ENCODE measurements around the gene SETBP1.

Gene SETBP1

GRCh38 chr18:44783371-44783770 lies 102.7 kb downstream of the SETBP1 start:
- TF ChIP-seq CTCF (IDR thresholded peaks at IDR 0.05; ENCODE audit: borderline replicate concordance, control extremely low read depth, extremely low read depth, insufficient read depth, missing control alignments): no peak
- in situ Hi-C loops (cut with MboI; ENCODE audit: low sequenced_read_pairs, unreplicated experiment): no loop called here
- no peak for DNase-seq (ENCODE audit: low spot score)

- no peak for DNase-seq (ENCODE audit: low spot score)
- TF ChIP-seq CTCF (IDR thresholded peaks at IDR 0.05; ENCODE audit: borderline replicate concordance, control extremely low read depth, extremely low read depth, insufficient read depth, missing control alignments): no peak
- in situ Hi-C loops (cut with MboI; ENCODE audit: low sequenced_read_pairs, unreplicated experiment): no loop called here
These were observed 105.6 kb downstream of the SETBP1 start for GRCh38 chr18:44786257-44786656.

DNA sequence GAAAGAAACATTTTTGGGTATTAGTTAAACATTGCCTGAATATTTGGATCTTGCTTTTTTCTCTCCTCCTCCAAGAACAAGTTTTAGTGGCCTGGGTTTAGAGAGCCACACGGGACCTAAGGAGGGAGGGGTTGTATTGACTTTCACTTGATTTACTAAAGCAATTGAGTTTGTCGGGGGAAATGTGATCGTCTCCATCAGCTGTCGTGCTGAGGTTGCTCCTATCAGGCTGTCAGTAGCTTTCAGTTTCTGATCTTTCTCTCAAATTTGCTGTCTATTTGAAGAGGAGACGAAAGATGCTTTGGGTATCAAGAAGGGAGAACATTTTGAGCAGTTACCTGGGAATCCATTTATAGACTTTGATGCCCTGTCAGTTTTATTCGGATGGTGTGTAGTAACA lies 106.0 kb downstream of the SETBP1 start:
- DNase-seq (ENCODE audit: low spot score): peak; percentile 61
- TF ChIP-seq CTCF (IDR thresholded peaks at IDR 0.05; ENCODE audit: borderline replicate concordance, control extremely low read depth, extremely low read depth, insufficient read depth, missing control alignments): no peak
- in situ Hi-C loops (cut with MboI; ENCODE audit: low sequenced_read_pairs, unreplicated experiment): no loop called here

GRCh38 chr18:44788334-44788733 lies 107.6 kb downstream of the SETBP1 start:
- no peak for DNase-seq (ENCODE audit: low spot score)
- TF ChIP-seq CTCF (IDR thresholded peaks at IDR 0.05; ENCODE audit: borderline replicate concordance, control extremely low read depth, extremely low read depth, insufficient read depth, missing control alignments): no peak
- in situ Hi-C loops (cut with MboI; ENCODE audit: low sequenced_read_pairs, unreplicated experiment): no loop called here

DNA sequence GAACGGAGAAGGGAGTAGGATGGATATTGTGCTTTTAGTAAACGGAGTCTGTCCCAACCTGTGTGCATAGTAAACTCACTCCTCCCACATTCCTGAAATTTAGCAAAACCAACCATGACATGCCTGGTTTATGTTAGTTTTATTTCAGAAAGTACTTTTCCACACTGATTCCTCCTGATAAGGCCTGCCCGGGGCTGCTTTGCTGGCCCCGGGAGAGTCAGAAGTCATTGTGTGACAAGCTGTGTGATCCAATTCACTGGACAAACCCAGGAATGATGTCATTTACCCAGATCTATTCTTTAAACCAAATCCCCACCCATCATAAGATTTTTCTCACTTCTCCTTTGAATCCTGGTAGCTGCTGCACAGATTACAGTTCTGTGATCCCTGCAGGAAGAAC lies 109.0 kb downstream of the SETBP1 start:
- in situ Hi-C loops (cut with MboI; ENCODE audit: low sequenced_read_pairs, unreplicated experiment): no loop called here
- DNase-seq (ENCODE audit: low spot score): no peak
- TF ChIP-seq CTCF (IDR thresholded peaks at IDR 0.05; ENCODE audit: borderline replicate concordance, control extremely low read depth, extremely low read depth, insufficient read depth, missing control alignments): no peak

GRCh38 chr18:44790860-44791259 lies 110.2 kb downstream of the SETBP1 start:
- in situ Hi-C loops (cut with MboI; ENCODE audit: low sequenced_read_pairs, unreplicated experiment): no loop called here
- DNase-seq (ENCODE audit: low spot score): no peak
- no peak for TF ChIP-seq CTCF (IDR thresholded peaks at IDR 0.05; ENCODE audit: borderline replicate concordance, control extremely low read depth, extremely low read depth, insufficient read depth, missing control alignments)

GRCh38 chr18:44791520-44791919 lies 110.8 kb downstream of the SETBP1 start:
- DNase-seq (ENCODE audit: low spot score): no peak
- in situ Hi-C loops (cut with MboI; ENCODE audit: low sequenced_read_pairs, unreplicated experiment): no loop called here
- no peak for TF ChIP-seq CTCF (IDR thresholded peaks at IDR 0.05; ENCODE audit: borderline replicate concordance, control extremely low read depth, extremely low read depth, insufficient read depth, missing control alignments)

All from GM13976 (cell line).